Smooth muscle cell (in vitro differentiated cells): ENCODE measurements around the gene SRPRA. TPM values are rescaled to one million over a fixed set of nuclear protein-coding genes. Genes with fewer than 3 reads are reported as not detected.

Experiments
- DNase-seq: peaks from one replicate; lab custom pipeline; 2025; ENCODE audit not compliant: unreplicated experiment; lab: John Stamatoyannopoulos, UW
- H2AFZ ChIP-seq: fragments of 200-600 bp; sonication (generic); 2 replicates; pipeline ENCODE4 v1.6.0; 2016; ENCODE audit warnings: antibody characterized with exemption, low read depth, mild to moderate bottlenecking
- H3F3A ChIP-seq: fragments of 200-600 bp; sonication (generic); 2 replicates; pipeline ENCODE4 v1.6.0; 2017; ENCODE audit warnings: antibody characterized with exemption, low read depth
- H3K27ac ChIP-seq: fragments of 200-600 bp; sonication (generic); 2 replicates; pipeline ENCODE4 v1.5.1; 2016; ENCODE audit warnings: low read depth, mild to moderate bottlenecking
- H3K27me3 ChIP-seq: fragments of 200-600 bp; sonication (generic); 2 replicates; pipeline ENCODE4 v1.6.1; 2016; ENCODE audit warnings: low read depth, mild to moderate bottlenecking
- H3K36me3 ChIP-seq: fragments of 200-600 bp; sonication (generic); 2 replicates; pipeline ENCODE4 v1.5.1; 2016; ENCODE audit warnings: low read depth
- H3K4me1 ChIP-seq: fragments of 200-600 bp; sonication (generic); 2 replicates; pipeline ENCODE4 v1.5.1; 2016; ENCODE audit warnings: low read depth
- H3K4me2 ChIP-seq: fragments of 200-600 bp; sonication (generic); 2 replicates; pipeline ENCODE4 v1.6.0; 2016; ENCODE audit warnings: mild to moderate bottlenecking
- H3K4me3 ChIP-seq: fragments of 200-600 bp; sonication (generic); 2 replicates; pipeline ENCODE4 v1.5.1; 2016; ENCODE audit warnings: mild to moderate bottlenecking
- H3K79me2 ChIP-seq: fragments of 200-600 bp; sonication (generic); 2 replicates; pipeline ENCODE4 v1.6.0; 2016; ENCODE audit warnings: low read depth, mild to moderate bottlenecking
- H3K9ac ChIP-seq: fragments of 200-600 bp; sonication (generic); 2 replicates; pipeline ENCODE4 v1.6.0; 2016; ENCODE audit warnings: low read depth
- H3K9me3 ChIP-seq: fragments of 200-600 bp; sonication (generic); replicated peaks from 2 replicates; pipeline ENCODE4 v1.5.1; 2016; ENCODE audit warnings: low read depth
- H4K20me1 ChIP-seq: fragments of 200-600 bp; sonication (generic); 2 replicates; pipeline ENCODE4 v1.6.0; 2016; ENCODE audit warnings: low read depth
- CTCF ChIP-seq: fragments of 200-600 bp; sonication (generic); IDR thresholded peaks from 2 replicates; pipeline ENCODE4 v1.5.1; 2017; ENCODE audit warnings: borderline replicate concordance, mild to moderate bottlenecking, antibody characterized with exemption; ENCODE audit not compliant: insufficient read depth, poor library complexity, severe bottlenecking
- WGBS: methylation state at CpG from one replicate; pipeline ENCODE4 v1.1.7; 2016; ENCODE audit warnings: low lambda C conversion rate; 5-methylcytosine and 5-hydroxymethylcytosine counted together
- polyA plus RNA-seq: library from polyadenylated mRNA; unstranded; fragments of >200 nt; fragmentation: Nextera tagmentation; extraction: Ambion mirVana; gene quantifications from 2 replicates; pipeline ENCODE4 v1.2.1, GENCODE V29; 2016
- total RNA-seq: library from RNA; depleted of rRNA; stranded (reverse); fragments of >200 nt; gene quantifications from 2 replicates; pipeline ENCODE4 v1.2.3, GENCODE V29; 2014

The SRPRA gene
- total and polyA plus RNA-seq, 2 experiments from 2014 or later, result 106 to 115 TPM

GRCh38 chr11:126231725-126232459, 36.8 kb downstream of the SRPRA start:
- no peak for TF ChIP-seq CTCF
- Histone ChIP-seq H3K4me2 (no peak overlapping the region), H4K20me1 (peaks cover 42% of the 10 kb centered on the region), H3K79me2 (peaks cover 14% of the 10 kb centered on the region), H3K27me3 (no peaks in the 10 kb centered on the region), H3K27ac (no peak overlapping the region), H2AFZ (no peak overlapping the region), H3K4me1 (no peaks in the 10 kb centered on the region), H3F3A (no peaks in the 10 kb centered on the region), H3K36me3 (peaks cover 3% of the 10 kb centered on the region), H3K4me3 (no peak overlapping the region), H3K9me3 (no peaks in the 10 kb centered on the region), H3K9ac (no peak overlapping the region)
- DNase-seq, result no peak
- 84% methylated on average over 6 of the region's 6 CpGs for WGBS

GRCh38 chr11:126229858-126230540, 38.7 kb downstream of the SRPRA start:
- no peak for TF ChIP-seq CTCF
- no peak overlapping the region for H3K27ac ChIP-seq
- no peak overlapping the region for H3K4me3 ChIP-seq
- H3K4me2 ChIP-seq, result no peak overlapping the region
- no peaks in the 10 kb centered on the region for H3K4me1 ChIP-seq
- 83% methylated on average over 3 of the region's 3 CpGs for WGBS
- H3K79me2 ChIP-seq, result peaks cover 14% of the 10 kb centered on the region
- no peak overlapping the region for H2AFZ ChIP-seq
- no peaks in the 10 kb centered on the region for H3K36me3 ChIP-seq
- no peak for DNase-seq
- no peak overlapping the region for H3K9ac ChIP-seq
- no peaks in the 10 kb centered on the region for H3F3A ChIP-seq
- no peaks in the 10 kb centered on the region for H3K27me3 ChIP-seq
- H3K9me3 ChIP-seq, result no peaks in the 10 kb centered on the region
- peaks cover 47% of the 10 kb centered on the region for H4K20me1 ChIP-seq

- Histone ChIP-seq H3F3A (no peaks in the 10 kb centered on the region), H4K20me1 (peaks cover 69% of the 10 kb centered on the region), H3K79me2 (peaks cover 44% of the 10 kb centered on the region), H3K4me2 (no peak overlapping the region), H3K9ac (no peak overlapping the region), H3K4me3 (no peak overlapping the region), H3K27me3 (no peaks in the 10 kb centered on the region), H2AFZ (no peak overlapping the region), H3K27ac (no peak overlapping the region), H3K36me3 (no peaks in the 10 kb centered on the region), H3K9me3 (no peaks in the 10 kb centered on the region), H3K4me1 (no peaks in the 10 kb centered on the region)
- no peak for DNase-seq
- no peak for TF ChIP-seq CTCF
- 97% methylated on average over 11 of the region's 15 CpGs for WGBS
These were observed 42.2 kb downstream of the SRPRA start for GRCh38 chr11:126226334-126227084.
